HG03571 (cell line): ENCODE results near the gene NBL1.

ENCODE experiments used
- ATAC-seq: cut with Tn5 transposase; IDR thresholded peaks from one replicate; pipeline ENCODE4 v1.9.1; 2021; ENCODE audit not compliant: unreplicated experiment

NBL1 gene

GRCh38 chr1:19643602-19644394 is at the start of gene NBL1:
Gene NBL1, plus strand, starts transcription at chr1:19644311. Its CDS starts 10,720 bp downstream, at chr1:19655031.
- peak; percentile 54 for ATAC-seq

- ATAC-seq = no peak
Observed at GRCh38 chr1:19596065-19596713, 47.9 kb upstream of the NBL1 start.

GRCh38 chr1:19596714-19597495 is 47.2 kb upstream of the NBL1 start:
- ATAC-seq = peak; percentile 75

- ATAC-seq = peak; percentile 2
Observed at GRCh38 chr1:19597496-19598309, 46.4 kb upstream of the NBL1 start.

- ATAC-seq = no peak
Observed at GRCh38 chr1:19599810-19600209, 44.3 kb upstream of the NBL1 start.

GRCh38 chr1:19602486-19602885 is 41.6 kb upstream of the NBL1 start:
- no peak for ATAC-seq

- ATAC-seq = no peak
Observed at GRCh38 chr1:19605967-19606366, 38.1 kb upstream of the NBL1 start.

- ATAC-seq = no peak
Observed at GRCh38 chr1:19606817-19607642, 37.1 kb upstream of the NBL1 start.

GRCh38 chr1:19608232-19608631 is 35.9 kb upstream of the NBL1 start:
- ATAC-seq = no peak

GRCh38 chr1:19610282-19610981 is 33.7 kb upstream of the NBL1 start:
- no peak for ATAC-seq

- ATAC-seq = no peak
Observed at GRCh38 chr1:19612530-19612929, 31.6 kb upstream of the NBL1 start.

GRCh38 chr1:19613171-19613703 is 30.9 kb upstream of the NBL1 start:
- no peak for ATAC-seq

GRCh38 chr1:19615438-19615837 is 28.7 kb upstream of the NBL1 start:
- ATAC-seq = no peak

GRCh38 chr1:19616489-19616888 is 27.6 kb upstream of the NBL1 start:
- no peak for ATAC-seq

GRCh38 chr1:19617376-19617775 is 26.7 kb upstream of the NBL1 start:
- ATAC-seq = no peak

GRCh38 chr1:19618428-19618827 is 25.7 kb upstream of the NBL1 start:
- ATAC-seq = no peak

- no peak for ATAC-seq
Observed at GRCh38 chr1:19619697-19620384, 24.3 kb upstream of the NBL1 start.

- ATAC-seq = no peak
Observed at GRCh38 chr1:19620786-19621185, 23.3 kb upstream of the NBL1 start.
